ENCODE data around the gene SLC9A5. TPM values are rescaled to one million over a fixed set of nuclear protein-coding genes. Genes with fewer than 3 reads are reported as not detected.

Gene SLC9A5
- total and polyA plus RNA-seq, 10 of the 15 experiments (the other 5 are each of a cell fraction or from before 2014, with no cell fraction given): 0.26 to 5.7 (median 1.5) TPM

DNA sequence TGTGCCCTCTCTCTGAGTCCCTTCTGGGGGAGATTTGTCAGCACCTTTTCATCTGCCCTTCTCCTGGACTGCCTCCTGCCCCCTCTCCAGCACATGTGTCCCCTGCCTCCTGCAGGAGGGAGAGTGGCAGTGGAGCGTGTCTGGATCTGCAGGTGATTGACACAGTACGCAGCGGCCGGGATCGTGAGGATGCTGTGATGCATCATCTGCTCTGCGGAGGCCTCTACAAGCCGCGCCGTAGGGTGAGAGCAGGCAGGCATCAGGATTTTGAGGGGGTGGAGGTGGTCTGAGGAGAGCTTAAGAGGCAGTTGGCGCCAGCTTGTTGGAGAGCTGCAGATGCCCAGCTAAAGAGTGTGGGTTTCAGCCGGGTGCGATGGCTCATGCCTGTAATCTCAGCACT is 10.9 kb downstream of the SLC9A5 start:
- DNase-seq (ENCODE audit: low read depth, low spot score) (no peak), FAIRE-seq (no peak), ATAC-seq (no peak)
- Histone ChIP-seq H3K27me3 (replicated peaks in 1 of 2; ENCODE audit: control insufficient read depth in 2 of 2, insufficient read depth in 2 of 2, low read length in 1 of 2) (no peaks in the 10 kb centered on the region), H3K9ac (ENCODE audit: control insufficient read depth, insufficient read depth, low read length) (no peak overlapping the region), H3K79me2 (ENCODE audit: control insufficient read depth, insufficient read depth, low read length) (no peaks in the 10 kb centered on the region), H3K4me1 (ENCODE audit: control insufficient read depth, insufficient read depth, low read length) (no peaks in the 10 kb centered on the region), H3K36me3 (ENCODE audit: control insufficient read depth in 2 of 2, insufficient read depth in 2 of 2, low read length in 1 of 2) (no peaks in the 10 kb centered on the region; a peak in 1 of 4 replicates), H2AFZ (ENCODE audit: control insufficient read depth, low read depth, low read length) (no peak overlapping the region), H3K4me3 (no peak overlapping the region), H3K9me3 (replicated peaks; ENCODE audit: control insufficient read depth, insufficient read depth, low read length) (no peaks in the 10 kb centered on the region), H3K4me2 (ENCODE audit: control insufficient read depth, insufficient read depth) (no peak overlapping the region), H3K27ac (ENCODE audit: control insufficient read depth, insufficient read depth) (no peak overlapping the region), H4K20me1 (ENCODE audit: control insufficient read depth, insufficient read depth) (no peaks in the 10 kb centered on the region)
- intact Hi-C loops (cut with micrococcal nuclease; ENCODE audit: unreplicated experiment): loop anchor here (2.0 kb wide), 1 partner anchor 79 kb away; no protein-coding TSS in a partner anchor
- CTCF ChIA-PET: interaction anchor here (1.2 to 3.6 kb wide), 14 partner anchors 10 to 255 kb away, joined by 4 to 78 read pairs (median 6); partner anchors contain the start of genes FHOD1, PLEKHG4 and SLC9A5
- WGBS (ENCODE audit: insufficient coverage, insufficient replicate concordance, low lambda C conversion rate, missing lambda C conversion rate): 90% methylated on average over 12 of the region's 12 CpGs
- TF ChIP-seq CEBPB (IDR thresholded peaks at IDR 0.05; ENCODE audit: borderline replicate concordance in 1 of 2, low read depth in 2 of 2, low read length in 2 of 2) (no peak), RCOR1 (conservative IDR thresholded peaks at IDR 0.05; ENCODE audit: low read depth, low read length) (no peak), CBFB (IDR thresholded peaks at IDR 0.05; ENCODE audit: low read depth) (no peak), CHD1 (IDR thresholded peaks at IDR 0.05; ENCODE audit: low read depth, low read length) (no peak), BMI1 (IDR thresholded peaks at IDR 0.05; ENCODE audit: borderline replicate concordance) (no peak), ZNF622 (IDR thresholded peaks at IDR 0.05) (no peak), SIN3A (IDR thresholded peaks at IDR 0.05; ENCODE audit: low read depth, low read length) (no peak)
- TF ChIP-seq, protein P1, sequence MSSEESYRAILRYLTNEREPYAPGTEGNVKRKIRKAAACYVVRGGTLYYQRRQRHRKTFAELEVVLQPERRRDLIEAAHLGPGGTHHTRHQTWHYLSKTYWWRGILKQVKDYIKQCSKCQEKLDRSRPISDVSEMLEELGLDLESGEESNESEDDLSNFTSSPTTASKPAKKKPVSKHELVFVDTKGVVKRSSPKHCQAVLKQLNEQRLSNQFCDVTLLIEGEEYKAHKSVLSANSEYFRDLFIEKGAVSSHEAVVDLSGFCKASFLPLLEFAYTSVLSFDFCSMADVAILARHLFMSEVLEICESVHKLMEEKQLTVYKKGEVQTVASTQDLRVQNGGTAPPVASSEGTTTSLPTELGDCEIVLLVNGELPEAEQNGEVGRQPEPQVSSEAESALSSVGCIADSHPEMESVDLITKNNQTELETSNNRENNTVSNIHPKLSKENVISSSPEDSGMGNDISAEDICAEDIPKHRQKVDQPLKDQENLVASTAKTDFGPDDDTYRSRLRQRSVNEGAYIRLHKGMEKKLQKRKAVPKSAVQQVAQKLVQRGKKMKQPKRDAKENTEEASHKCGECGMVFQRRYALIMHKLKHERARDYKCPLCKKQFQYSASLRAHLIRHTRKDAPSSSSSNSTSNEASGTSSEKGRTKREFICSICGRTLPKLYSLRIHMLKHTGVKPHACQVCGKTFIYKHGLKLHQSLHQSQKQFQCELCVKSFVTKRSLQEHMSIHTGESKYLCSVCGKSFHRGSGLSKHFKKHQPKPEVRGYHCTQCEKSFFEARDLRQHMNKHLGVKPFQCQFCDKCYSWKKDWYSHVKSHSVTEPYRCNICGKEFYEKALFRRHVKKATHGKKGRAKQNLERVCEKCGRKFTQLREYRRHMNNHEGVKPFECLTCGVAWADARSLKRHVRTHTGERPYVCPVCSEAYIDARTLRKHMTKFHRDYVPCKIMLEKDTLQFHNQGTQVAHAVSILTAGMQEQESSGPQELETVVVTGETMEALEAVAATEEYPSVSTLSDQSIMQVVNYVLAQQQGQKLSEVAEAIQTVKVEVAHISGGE (CRISPR knock-in tag; IDR thresholded peaks at IDR 0.05): no peak
- TF ChIP-seq, protein P2, sequence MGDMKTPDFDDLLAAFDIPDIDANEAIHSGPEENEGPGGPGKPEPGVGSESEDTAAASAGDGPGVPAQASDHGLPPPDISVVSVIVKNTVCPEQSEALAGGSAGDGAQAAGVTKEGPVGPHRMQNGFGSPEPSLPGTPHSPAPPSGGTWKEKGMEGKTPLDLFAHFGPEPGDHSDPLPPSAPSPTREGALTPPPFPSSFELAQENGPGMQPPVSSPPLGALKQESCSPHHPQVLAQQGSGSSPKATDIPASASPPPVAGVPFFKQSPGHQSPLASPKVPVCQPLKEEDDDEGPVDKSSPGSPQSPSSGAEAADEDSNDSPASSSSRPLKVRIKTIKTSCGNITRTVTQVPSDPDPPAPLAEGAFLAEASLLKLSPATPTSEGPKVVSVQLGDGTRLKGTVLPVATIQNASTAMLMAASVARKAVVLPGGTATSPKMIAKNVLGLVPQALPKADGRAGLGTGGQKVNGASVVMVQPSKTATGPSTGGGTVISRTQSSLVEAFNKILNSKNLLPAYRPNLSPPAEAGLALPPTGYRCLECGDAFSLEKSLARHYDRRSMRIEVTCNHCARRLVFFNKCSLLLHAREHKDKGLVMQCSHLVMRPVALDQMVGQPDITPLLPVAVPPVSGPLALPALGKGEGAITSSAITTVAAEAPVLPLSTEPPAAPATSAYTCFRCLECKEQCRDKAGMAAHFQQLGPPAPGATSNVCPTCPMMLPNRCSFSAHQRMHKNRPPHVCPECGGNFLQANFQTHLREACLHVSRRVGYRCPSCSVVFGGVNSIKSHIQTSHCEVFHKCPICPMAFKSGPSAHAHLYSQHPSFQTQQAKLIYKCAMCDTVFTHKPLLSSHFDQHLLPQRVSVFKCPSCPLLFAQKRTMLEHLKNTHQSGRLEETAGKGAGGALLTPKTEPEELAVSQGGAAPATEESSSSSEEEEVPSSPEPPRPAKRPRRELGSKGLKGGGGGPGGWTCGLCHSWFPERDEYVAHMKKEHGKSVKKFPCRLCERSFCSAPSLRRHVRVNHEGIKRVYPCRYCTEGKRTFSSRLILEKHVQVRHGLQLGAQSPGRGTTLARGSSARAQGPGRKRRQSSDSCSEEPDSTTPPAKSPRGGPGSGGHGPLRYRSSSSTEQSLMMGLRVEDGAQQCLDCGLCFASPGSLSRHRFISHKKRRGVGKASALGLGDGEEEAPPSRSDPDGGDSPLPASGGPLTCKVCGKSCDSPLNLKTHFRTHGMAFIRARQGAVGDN (IDR thresholded peaks at IDR 0.05): no peak
- in situ Hi-C loops (cut with MboI): no loop called here
- no TSS peak for BruUV-seq (replicated peaks)
- POLR2A ChIA-PET: no interaction called here
- RAD21 ChIA-PET (ENCODE audit: unreplicated experiment): interaction anchor here (0.7 to 2.5 kb wide), 9 partner anchors 12 to 254 kb away, joined by 3 to 73 read pairs (median 4); partner anchors contain the start of gene FHOD1
- SMC1A ChIA-PET (ENCODE audit: uncharacterized antibody, unreplicated experiment): interaction anchor here (1.1 to 2.0 kb wide), 4 partner anchors 10 to 288 kb away, joined by 3 to 39 read pairs (median 6); partner anchors contain the start of gene FHOD1
